WI38 (cell line): Measurements from ENCODE around the gene PPP6R3.

Experiments used
- H3K4me3 ChIP-seq: 2 replicates; pipeline ENCODE4 v1.5.1; 2011; ENCODE audit warnings: low read depth, mild to moderate bottlenecking, control low read depth, low read length
- TF ChIP-seq, protein P1 (sequence below): IDR thresholded peaks from 2 replicates; pipeline ENCODE4 v1.5.1; 2012; ENCODE audit warnings: low read depth, mild to moderate bottlenecking, control low read depth, low read length

Gene PPP6R3

DNA sequence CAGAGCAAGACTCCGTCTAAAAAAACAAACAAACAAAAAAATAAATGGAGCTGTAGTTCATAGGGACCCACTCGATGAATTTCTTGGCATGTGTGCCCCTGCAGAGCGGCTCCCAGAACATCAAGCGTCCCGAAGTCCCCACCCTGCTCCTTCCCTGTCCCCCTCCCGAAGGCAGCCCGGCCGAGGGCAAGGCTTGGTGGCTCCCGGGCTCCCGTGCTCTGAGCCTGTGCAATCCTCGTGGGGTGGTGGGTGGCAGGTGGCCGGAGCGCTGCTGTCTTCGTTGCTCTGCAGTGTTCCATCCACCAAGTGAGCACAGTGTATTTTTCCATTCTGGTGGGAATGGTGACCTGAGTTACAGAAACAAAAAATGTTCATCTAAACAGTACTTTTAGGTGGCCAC is 190.2 kb downstream of the PPP6R3 start:
- no peak overlapping the region for H3K4me3 ChIP-seq

DNA sequence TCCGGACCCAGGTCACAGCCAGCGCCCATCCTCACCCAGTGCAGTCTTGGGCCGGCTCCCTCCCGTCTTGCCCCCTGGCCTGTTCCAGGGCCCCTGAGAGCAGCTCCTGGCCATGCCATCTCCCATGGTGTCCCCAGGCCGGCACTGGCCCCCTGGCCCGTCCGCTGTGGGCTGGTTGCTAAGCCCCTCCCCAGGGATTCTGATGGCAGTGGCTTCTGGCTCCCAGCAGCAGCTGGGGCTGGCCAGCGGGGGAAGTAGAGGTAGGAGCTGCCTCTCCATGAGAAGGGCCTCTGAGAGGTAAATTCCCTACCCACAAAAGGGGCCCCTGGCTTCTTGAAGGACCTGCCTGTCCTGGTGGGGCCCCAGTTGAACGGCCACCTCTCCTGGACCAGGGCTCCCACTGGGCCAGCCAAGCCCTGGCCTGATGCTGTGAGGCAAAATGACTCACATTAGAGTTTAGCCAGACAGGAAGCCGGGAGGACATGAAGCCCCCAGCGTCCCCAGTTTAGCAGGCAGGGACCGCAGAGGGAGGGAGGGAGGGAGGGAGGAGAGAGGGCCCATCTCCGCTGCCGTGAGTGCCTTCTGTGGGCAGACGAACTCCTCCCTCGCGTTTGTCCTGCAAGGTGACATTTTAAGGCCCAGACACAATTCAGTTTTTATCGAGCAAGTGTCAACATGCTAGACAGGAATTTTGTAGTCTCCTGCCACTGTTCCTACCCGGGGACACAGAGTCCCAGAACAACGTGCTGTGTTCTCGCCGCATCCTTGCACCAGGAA is 190.8 kb downstream of the PPP6R3 start:
- H3K4me3 ChIP-seq, result no peak overlapping the region
- TF ChIP-seq, protein P1, sequence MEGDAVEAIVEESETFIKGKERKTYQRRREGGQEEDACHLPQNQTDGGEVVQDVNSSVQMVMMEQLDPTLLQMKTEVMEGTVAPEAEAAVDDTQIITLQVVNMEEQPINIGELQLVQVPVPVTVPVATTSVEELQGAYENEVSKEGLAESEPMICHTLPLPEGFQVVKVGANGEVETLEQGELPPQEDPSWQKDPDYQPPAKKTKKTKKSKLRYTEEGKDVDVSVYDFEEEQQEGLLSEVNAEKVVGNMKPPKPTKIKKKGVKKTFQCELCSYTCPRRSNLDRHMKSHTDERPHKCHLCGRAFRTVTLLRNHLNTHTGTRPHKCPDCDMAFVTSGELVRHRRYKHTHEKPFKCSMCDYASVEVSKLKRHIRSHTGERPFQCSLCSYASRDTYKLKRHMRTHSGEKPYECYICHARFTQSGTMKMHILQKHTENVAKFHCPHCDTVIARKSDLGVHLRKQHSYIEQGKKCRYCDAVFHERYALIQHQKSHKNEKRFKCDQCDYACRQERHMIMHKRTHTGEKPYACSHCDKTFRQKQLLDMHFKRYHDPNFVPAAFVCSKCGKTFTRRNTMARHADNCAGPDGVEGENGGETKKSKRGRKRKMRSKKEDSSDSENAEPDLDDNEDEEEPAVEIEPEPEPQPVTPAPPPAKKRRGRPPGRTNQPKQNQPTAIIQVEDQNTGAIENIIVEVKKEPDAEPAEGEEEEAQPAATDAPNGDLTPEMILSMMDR, result no peak

More for the DNA sequence above, 190.2 kb downstream of the PPP6R3 start:
- TF ChIP-seq, protein P1, result no peak

DNA sequence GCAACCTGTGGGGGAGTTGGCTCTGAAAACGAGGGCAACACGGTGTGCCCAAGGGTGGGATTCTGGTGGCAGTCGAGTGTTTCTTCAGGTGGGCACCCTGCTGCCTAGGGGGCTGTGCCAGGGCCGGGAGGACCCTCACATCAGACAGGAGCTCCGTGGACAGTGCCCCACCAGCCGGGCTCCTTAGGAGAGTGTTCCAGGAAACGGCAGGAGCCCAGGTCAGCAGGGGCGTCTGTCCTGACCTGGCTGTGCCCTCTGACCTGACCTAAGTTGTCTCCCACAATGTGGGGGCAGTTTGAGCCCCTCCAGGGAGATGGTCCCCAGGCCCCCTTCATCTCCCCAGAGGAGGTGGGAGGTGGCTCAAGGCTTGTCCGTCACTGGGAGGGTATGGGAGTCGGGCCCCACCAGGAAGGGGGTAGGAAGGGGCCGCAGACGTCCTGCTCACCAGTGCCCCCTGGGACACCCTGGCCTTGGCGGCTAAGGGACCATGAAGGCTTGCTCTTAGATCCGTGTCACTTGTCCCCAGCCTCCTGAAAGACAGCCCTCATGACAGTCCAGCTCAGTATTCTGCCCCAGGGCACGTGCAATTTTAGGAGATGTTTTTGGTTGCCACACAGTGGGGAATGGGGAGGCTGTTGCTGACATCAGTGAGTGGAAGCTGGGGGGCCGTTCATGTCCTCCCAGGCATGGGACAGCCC is 191.6 kb downstream of the PPP6R3 start:
- H3K4me3 ChIP-seq, result no peak overlapping the region
- TF ChIP-seq, protein P1, result no peak

DNA sequence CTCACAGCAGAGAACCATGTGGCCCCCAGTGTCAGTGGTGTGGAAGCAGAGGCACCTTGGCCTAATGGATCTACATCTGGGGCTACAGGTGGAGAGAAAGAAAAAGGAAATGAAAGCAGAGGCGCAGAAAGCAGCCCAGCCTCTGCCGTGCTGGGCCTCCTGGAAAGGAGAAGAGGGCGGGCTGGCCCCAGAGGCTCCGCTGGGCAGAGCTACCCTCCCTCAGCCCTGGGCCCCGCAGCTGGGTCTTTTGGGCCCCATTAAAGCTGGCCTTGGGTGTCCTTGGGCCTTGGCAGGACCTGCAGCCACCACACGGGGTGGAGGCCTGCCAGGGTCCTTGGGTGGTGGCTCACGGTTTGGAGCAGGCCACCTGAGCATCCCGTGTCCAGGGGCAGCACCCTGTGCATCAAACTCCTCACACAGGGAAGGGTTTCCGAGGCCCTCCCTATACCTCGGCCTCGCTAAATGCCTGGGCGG is 192.2 kb downstream of the PPP6R3 start:
- TF ChIP-seq, protein P1, result no peak

DNA sequence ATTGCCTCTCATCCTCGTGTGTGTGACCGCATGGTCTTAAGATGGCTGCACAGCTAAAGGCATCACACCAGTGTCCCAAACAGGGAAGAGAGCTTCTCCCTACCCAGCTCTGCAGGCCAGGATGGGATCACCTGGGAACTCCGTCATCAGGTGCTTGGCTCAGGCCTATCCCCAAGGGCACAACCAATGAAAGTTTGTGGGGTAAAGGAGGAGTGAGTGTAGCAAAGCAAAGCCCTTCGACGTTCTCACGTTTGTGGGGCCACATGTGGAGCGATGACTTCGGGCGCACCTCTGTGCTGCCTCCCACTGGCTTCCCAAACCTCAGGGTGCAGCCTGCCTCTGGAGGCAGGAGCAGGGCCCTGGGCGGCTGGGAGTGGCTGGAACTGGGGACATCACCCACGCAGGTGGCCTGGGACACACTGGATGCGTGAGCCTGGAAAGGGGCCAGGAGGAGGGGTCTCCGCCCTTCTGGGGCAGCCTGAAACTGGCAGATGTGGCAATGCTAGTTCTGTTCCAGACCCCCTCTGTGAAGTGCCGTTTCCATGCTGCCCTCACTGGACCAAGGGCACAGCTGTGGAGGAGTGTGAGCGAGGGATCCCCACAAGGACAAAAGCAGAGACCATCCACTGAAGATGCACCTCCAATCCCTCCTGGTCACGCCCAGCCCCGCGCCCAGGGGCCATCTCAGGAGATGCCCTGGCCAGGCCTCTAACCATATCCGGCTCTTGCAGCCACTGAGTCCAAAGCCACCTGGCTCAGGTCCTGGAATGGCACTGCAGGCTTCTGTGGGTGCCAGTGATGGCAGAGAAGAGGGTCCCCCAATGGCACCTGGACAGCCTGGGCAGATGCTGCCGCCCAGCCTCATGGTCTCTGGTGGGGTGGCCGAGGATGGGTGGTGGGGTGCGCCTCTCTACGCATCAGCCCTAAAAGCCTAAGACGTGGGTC is 193.2 kb downstream of the PPP6R3 start:
- TF ChIP-seq, protein P1, result no peak
- H3K4me3 ChIP-seq, result no peak overlapping the region

More for the DNA sequence above, 192.2 kb downstream of the PPP6R3 start:
- H3K4me3 ChIP-seq, result no peak overlapping the region

DNA sequence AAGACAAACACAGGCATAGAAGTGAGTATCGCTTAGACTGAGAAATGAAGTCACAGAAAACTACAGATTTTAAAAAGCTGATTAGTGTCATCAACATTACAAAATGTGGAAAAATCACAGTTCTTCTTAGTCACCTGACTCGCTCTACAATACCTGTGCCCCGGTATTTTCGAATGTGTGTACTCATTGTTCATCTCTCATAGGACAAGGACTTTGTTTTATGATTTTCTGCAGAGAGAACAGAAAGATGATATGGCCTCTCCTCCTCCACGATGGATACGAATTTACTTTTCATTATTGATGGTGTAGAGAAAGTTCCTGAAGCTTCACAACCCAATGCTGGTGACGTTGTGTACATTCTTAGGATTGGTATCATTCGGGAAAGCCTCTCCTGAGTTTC is 194.4 kb downstream of the PPP6R3 start:
- TF ChIP-seq, protein P1, result no peak
- H3K4me3 ChIP-seq, result no peak overlapping the region
